MCF 10A (cell line): ENCODE data around the gene SMIM11. TPM values are rescaled to one million over a fixed set of nuclear protein-coding genes. Genes with fewer than 3 reads are reported as not detected.

ENCODE experiments used
- BruUV-seq: library from RNA; stranded (reverse); fragments of 400-500 nt; replicated peaks from 2 replicates; lab custom pipeline; 2021; lab: Mats Ljungman, UMichigan
- CTCF ChIA-PET: fragments of 300-600 bp; sonication (Branson Sonifier 250); formaldehyde crosslinking; extraction: SDS; loops from one replicate; lab custom pipeline; 2021; ENCODE audit warnings: antibody characterized with exemption, inconsistent platforms; lab: Yijun Ruan, JAX
- POLR2A ChIA-PET: fragments of 300-600, 350-650 bp; sonication (Branson Sonifier 250); formaldehyde crosslinking; extraction: SDS; loops from one replicate; lab custom pipeline; 2020; ENCODE audit warnings: antibody characterized with exemption, inconsistent platforms; lab: Yijun Ruan, JAX
- DNase-seq: peaks from one replicate; pipeline ENCODE4 v3.0.0-alpha.2; 2018; ENCODE audit not compliant: unreplicated experiment
- H3K27ac Mint-ChIP-seq: one replicate; pipeline ENCODE4 v1.8.0; 2022; ENCODE audit warnings: mild to moderate bottlenecking, low read depth, mixed read lengths; ENCODE audit not compliant: unreplicated experiment
- H3K27me3 Mint-ChIP-seq: one replicate; pipeline ENCODE4 v1.8.0; 2022; ENCODE audit warnings: mixed read lengths; ENCODE audit not compliant: insufficient read depth, unreplicated experiment
- H3K36me3 Mint-ChIP-seq: one replicate; pipeline ENCODE4 v1.8.0; 2022; ENCODE audit warnings: mild to moderate bottlenecking, moderate library complexity, mixed read lengths; ENCODE audit not compliant: insufficient read depth, unreplicated experiment
- H3K4me1 Mint-ChIP-seq: one replicate; pipeline ENCODE4 v1.8.0; 2022; ENCODE audit warnings: mixed read lengths; ENCODE audit not compliant: insufficient read depth, unreplicated experiment
- H3K4me3 Mint-ChIP-seq: one replicate; pipeline ENCODE4 v1.8.0; 2022; ENCODE audit warnings: mild to moderate bottlenecking, moderate library complexity, mixed read lengths; ENCODE audit not compliant: unreplicated experiment
- H3K9me3 Mint-ChIP-seq: one replicate; pipeline ENCODE4 v1.8.0; 2022; ENCODE audit warnings: mixed read lengths; ENCODE audit not compliant: unreplicated experiment
- CTCF ChIP-seq: fragments of 200-600 bp; IDR thresholded peaks from one replicate; pipeline ENCODE4 v1.8.0; 2022; ENCODE audit warnings: antibody characterized with exemption, mild to moderate bottlenecking; ENCODE audit not compliant: unreplicated experiment
- intact Hi-C: fragments of 100-400 bp; cut with micrococcal nuclease; formaldehyde crosslinking; loops from 2 replicates; pipeline ENCODE4 v1.14.1; 2022
- total RNA-seq: library from RNA; stranded (reverse); gene quantifications from 2 replicates; pipeline ENCODE4 v1.2.3, GENCODE V29; 2022

The SMIM11 gene
- total RNA-seq, 1 experiment from 2014 or later: 6.8 TPM

GRCh38 chr21:34353182-34353581, 22.1 kb upstream of the SMIM11 start:
- H3K36me3 Mint-ChIP-seq: no peaks in the 10 kb centered on the region
- H3K27me3 Mint-ChIP-seq: peaks cover 42% of the 10 kb centered on the region
- ChIA-PET CTCF (interaction anchor here (14.3 kb wide), 1 partner anchor 432 kb away, joined by 237 read pairs; no protein-coding TSS in a partner anchor), POLR2A (interaction anchor here (0.7 to 0.8 kb wide), 2 partner anchors 32 to 429 kb away, joined by 3 read pairs; no protein-coding TSS in a partner anchor)
- DNase-seq: no peak
- H3K27ac Mint-ChIP-seq: no peak overlapping the region
- no peak for TF ChIP-seq CTCF
- intact Hi-C loops: no loop called here
- H3K9me3 Mint-ChIP-seq: peaks cover 8% of the 10 kb centered on the region
- H3K4me3 Mint-ChIP-seq: no peak overlapping the region
- no peaks in the 10 kb centered on the region for H3K4me1 Mint-ChIP-seq
- BruUV-seq: no TSS peak

- POLR2A ChIA-PET: interaction anchor here (0.5 kb wide), 1 partner anchor 710 kb away, joined by 3 read pairs; no protein-coding TSS in a partner anchor
- CTCF ChIA-PET: interaction anchor here (0.6 to 14.3 kb wide), 5 partner anchors 84 to 433 kb away, joined by 3 to 237 read pairs (median 3); no protein-coding TSS in a partner anchor
- no peak for DNase-seq
- no peak overlapping the region for H3K4me3 Mint-ChIP-seq
- H3K36me3 Mint-ChIP-seq: no peaks in the 10 kb centered on the region
- peaks cover 8% of the 10 kb centered on the region for H3K9me3 Mint-ChIP-seq
- peaks cover 58% of the 10 kb centered on the region for H3K27me3 Mint-ChIP-seq
- no peak for TF ChIP-seq CTCF
- intact Hi-C loops: no loop called here
- H3K4me1 Mint-ChIP-seq: no peaks in the 10 kb centered on the region
- H3K27ac Mint-ChIP-seq: no peak overlapping the region
- BruUV-seq: no TSS peak
Observed at GRCh38 chr21:34354836-34355235, 20.5 kb upstream of the SMIM11 start.

- CTCF ChIA-PET: interaction anchor here (1.1 to 14.3 kb wide), 4 partner anchors 9 to 434 kb away, joined by 3 to 237 read pairs (median 4); no protein-coding TSS in a partner anchor
- intact Hi-C loops: no loop called here
- POLR2A ChIA-PET: interaction anchor here (0.5 kb wide), 1 partner anchor 711 kb away, joined by 3 read pairs; no protein-coding TSS in a partner anchor
- peaks cover 8% of the 10 kb centered on the region for H3K9me3 Mint-ChIP-seq
- H3K27ac Mint-ChIP-seq: no peak overlapping the region
- TF ChIP-seq CTCF: no peak
- peaks cover 62% of the 10 kb centered on the region for H3K27me3 Mint-ChIP-seq
- no peak for DNase-seq
- no peaks in the 10 kb centered on the region for H3K4me1 Mint-ChIP-seq
- no TSS peak for BruUV-seq
- H3K4me3 Mint-ChIP-seq: no peak overlapping the region
- H3K36me3 Mint-ChIP-seq: no peaks in the 10 kb centered on the region
Observed at GRCh38 chr21:34355570-34355969, 19.7 kb upstream of the SMIM11 start.

GRCh38 chr21:34357889-34358288, 17.4 kb upstream of the SMIM11 start:
- Mint-ChIP-seq H3K4me1 (peaks cover 6% of the 10 kb centered on the region), H3K9me3 (peaks cover 8% of the 10 kb centered on the region), H3K4me3 (no peak overlapping the region), H3K36me3 (no peaks in the 10 kb centered on the region), H3K27ac (no peak overlapping the region), H3K27me3 (peaks cover 64% of the 10 kb centered on the region)
- ChIA-PET POLR2A (no interaction called here), CTCF (interaction anchor here (1.3 kb wide), 1 partner anchor 9 kb away, joined by 3 read pairs; no protein-coding TSS in a partner anchor)
- BruUV-seq: no TSS peak
- DNase-seq: no peak
- intact Hi-C loops: no loop called here
- no peak for TF ChIP-seq CTCF
